Measurements from ENCODE around the gene PDK2.

PDK2 gene

DNA sequence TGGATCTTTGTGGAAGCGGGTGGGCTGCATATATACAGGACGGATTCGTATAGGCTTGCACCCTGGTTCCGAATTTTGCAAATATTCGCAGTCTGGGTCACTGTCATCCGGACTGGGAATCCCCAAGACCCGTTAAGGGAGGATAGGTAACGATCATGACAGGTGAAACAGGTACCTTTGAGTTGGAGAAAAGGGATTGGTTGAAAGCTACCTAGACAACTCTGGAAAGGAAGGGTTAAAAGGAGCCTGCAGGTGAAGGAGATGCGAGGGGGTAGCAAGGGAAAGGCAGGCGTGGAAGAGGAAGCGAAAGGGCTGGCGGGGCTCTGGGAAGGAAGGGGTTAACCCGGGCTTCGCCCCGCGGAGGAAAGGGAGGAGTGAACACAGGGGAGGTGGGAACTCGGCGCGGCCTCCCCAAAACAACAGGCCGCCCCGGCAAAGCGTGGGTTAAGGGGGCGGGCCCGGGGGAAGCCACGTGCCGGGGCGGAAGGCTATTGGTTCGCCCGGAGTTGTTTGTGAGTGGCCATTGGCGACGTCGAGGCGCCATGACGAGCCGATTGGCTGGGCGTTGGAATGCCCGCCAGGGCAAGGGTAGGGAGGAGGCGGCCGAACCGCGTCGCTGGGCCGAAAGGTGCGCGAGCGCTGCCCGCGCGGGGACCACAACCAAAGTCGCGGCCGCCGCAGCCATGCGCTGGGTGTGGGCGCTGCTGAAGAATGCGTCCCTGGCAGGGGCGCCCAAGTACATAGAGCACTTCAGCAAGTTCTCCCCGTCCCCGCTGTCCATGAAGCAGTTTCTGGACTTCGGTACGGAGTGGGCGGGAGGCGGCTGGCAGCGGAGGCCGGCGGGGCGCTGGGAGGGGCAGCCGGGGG is at the start of gene PDK2:
Gene PDK2 (plus strand): TSS at position 599 of the 867 bp plus-strand sequence. CDS start 85 bp downstream, at position 684.
- peak; percentile 94 for DNase-seq

DNA sequence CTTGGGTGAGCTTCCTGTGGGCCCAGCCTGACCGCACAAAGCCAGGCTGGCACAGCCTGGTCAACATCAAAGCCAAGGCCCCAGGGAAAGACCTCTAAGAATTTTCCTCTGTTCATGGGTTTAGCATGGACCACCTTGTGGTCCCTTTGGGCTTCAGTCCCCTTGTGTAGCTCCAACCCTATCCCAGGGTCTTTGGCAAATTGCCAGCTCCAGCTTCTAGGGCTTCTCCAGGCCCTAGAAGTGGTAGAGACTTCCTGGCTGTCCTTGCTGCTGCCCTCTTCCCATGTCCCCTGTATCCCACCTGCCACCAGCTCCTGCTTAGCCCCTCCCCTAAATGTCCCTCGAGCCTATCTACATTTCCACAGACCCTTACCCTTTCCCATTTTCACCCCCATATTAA is 49.0 kb upstream of the PDK2 start:
- no peak for DNase-seq

DNA sequence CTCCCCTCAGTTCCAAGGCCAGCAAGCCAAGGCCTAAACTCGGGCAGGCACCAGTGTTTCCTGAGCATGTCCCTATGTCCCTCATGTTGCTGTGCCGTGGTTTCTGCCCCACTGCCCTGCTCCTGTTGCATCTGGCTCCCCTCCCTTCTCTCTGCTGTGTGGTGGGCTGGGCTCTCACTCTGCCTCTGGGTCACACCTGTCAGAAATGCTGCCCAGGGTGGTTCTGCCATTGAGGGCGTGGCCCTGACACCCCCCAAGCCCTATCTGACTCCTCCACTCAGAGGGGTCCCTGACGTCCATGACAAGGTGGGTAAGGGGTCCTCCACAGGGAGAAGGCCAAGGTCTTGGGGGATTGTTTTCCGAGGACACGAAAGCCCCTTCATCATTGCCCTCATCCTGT is 48.5 kb upstream of the PDK2 start:
- DNase-seq: no peak

GRCh38 chr17:50047083-50047482 is 48.1 kb upstream of the PDK2 start:
- DNase-seq: no peak

GRCh38 chr17:50047488-50048126 is 47.5 kb upstream of the PDK2 start:
- DNase-seq: peak; percentile 11

DNA sequence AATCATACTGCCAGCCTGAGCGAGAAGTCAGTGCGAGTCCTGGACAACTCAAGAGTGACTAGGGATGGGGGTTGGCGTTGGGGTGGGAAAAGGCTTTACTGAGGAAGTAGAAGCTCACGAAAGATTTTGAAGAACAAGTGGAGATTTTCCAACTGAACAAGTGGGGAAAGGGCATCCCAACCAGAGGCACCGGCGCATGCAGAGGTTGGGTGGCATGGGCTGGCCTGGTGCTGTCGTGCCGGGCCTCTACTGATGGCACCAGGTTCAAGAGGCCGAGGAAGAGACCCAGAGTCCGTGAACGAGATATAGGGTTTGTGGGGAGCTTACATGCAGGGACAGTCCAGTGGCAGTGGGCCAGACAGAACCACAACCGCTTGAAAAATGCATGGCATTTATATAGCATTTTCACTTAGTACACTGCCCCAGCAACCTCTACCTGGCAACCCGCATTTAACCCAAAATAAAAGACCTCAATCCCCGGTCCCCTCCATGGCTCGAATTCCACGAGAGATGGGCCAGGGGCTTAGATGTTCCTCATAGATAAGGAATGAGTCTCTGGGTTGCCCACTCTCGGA is 46.9 kb upstream of the PDK2 start:
- no peak for DNase-seq

- no peak for DNase-seq
Observed at GRCh38 chr17:50048988-50049387, 46.2 kb upstream of the PDK2 start.

GRCh38 chr17:50049636-50050035 is 45.5 kb upstream of the PDK2 start:
- DNase-seq: no peak

- DNase-seq: no peak
Observed at GRCh38 chr17:50050431-50051032, 44.6 kb upstream of the PDK2 start.

DNA sequence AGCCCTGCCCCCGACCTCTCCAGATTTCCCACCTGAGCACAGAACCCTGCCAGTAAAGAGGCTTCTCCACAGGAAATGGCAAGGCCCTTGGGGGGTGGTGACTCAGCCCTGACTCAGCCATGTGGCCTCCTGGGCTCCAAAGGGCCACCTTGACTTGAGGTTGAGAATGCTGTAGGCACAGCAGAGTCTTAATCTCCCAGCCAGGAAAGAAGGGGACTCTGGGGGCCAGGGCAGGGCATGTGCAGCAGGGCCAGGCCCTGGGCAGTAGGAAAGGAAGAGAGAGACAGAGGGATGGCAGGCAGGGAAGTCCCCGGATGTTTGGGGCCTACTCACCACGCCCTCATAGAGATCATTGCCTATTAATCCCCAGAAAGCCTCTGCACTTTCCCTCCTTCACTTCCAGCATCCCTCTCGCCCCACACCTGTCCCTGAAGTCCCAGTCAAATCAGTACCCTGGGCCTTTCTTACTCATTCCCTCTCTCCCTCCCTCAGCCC is 44.0 kb upstream of the PDK2 start:
- DNase-seq: peak; percentile 8

GRCh38 chr17:50051606-50052005 is 43.5 kb upstream of the PDK2 start:
- DNase-seq: no peak

- DNase-seq: no peak
Observed at GRCh38 chr17:50052241-50052796, 42.8 kb upstream of the PDK2 start.

- no peak for DNase-seq
Observed at GRCh38 chr17:50052822-50053653, 42.1 kb upstream of the PDK2 start.

- DNase-seq: no peak
Observed at GRCh38 chr17:50053654-50053960, 41.5 kb upstream of the PDK2 start.

- DNase-seq: no peak
Observed at GRCh38 chr17:50055055-50055425, 40.1 kb upstream of the PDK2 start.

GRCh38 chr17:50055426-50056216 is 39.5 kb upstream of the PDK2 start, which contains the start of gene ITGA3:
ITGA3 (plus strand) TSS chr17:50056110; CDS start chr17:50056440, 330 bp downstream.
- DNase-seq: no peak

DNA sequence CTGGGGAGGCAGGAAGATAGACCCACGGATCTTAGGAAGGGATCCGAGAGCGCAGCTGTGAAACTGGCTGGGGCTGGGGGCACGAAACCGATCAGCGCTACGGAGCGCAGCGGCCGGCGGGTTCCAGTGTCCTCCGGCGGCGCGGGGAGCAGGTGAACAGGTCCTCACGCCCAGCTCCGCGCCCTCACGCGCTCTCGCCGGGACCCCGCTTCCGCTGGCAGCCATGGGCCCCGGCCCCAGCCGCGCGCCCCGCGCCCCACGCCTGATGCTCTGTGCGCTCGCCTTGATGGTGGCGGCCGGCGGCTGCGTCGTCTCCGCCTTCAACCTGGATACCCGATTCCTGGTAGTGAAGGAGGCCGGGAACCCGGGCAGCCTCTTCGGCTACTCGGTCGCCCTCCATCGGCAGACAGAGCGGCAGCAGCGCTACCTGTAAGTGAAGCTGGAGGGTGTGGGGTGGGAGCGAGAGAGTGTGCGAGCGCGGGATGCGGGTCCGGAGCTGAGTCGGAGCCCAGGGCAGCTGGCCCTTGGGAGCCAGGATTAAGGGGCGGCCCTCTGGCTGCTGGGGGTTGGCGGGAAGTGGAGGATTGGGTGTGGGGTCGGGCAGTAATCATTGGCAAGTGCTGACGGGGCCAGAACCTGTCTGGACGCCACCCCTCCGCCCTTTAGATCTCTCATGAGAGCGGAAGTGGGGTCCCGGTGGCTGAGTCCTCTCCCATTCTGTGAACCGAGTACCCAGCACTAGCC is 38.8 kb upstream of the PDK2 start:
- no peak for DNase-seq

- no peak for DNase-seq
Observed at GRCh38 chr17:50056961-50057330, 38.2 kb upstream of the PDK2 start.

DNA sequence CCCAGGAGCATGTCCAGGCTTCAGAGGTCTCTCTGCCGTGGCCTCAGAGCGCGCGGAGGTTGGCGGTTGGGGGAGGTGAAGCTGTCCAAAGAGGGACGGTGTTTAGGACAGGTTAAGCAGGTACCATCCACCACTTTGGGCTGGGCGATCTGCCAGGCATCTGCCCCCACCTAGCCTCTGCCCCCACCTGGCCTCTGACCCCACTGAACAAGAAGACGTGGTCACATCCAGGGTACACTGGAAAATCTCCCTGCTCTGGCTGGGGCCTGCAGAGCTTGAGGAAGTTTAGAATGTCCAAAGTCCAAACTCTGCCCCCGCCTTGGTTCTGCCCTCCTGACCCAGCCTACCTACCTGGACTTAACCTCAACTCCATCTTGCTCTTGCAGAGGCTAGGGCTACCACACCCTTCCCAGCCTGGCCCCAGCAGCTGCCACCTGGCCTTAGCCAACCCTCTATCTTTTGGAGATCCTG is 37.6 kb upstream of the PDK2 start:
- no peak for DNase-seq

- DNase-seq: no peak
Observed at GRCh38 chr17:50058296-50058953, 36.7 kb upstream of the PDK2 start.

All from OCI-M1 (cell line).